ENCODE measurements around the gene CDH3. TPM values are rescaled to one million over a fixed set of nuclear protein-coding genes. Genes with fewer than 3 reads are reported as not detected.

Gene CDH3
- total and polyA plus RNA-seq, 2 of the 13 experiments (the other 11 are each of a cell fraction or from before 2014, with no cell fraction given) = 0.11 TPM; not detected in 1

DNA sequence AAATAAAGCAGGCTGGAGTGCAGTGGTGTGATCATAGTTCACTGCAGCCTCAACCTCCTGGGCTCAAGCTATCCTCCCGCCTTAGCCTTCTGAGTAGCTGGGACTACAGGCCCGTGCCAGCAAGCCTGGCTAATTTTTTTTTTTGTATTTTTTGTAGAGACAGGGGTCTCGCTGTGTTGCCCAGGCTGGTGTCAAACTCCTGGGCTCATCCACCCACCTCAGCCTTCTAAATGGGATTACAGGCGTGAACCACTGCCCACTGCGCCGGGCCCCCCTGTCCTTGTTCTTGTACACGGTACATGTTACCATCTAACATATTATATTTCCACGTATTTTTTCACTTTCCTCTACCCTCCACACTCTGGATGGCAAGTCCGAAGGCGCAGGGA lies 3.1 kb upstream of the CDH3 start:
- no TSS peak for BruUV-seq (replicated peaks)
- DNase-seq (ENCODE audit: low spot score) (no peak), ATAC-seq (no peak), FAIRE-seq (no peak)
- TF ChIP-seq RFXAP (CRISPR knock-in tag; IDR thresholded peaks at IDR 0.05; ENCODE audit: borderline replicate concordance) (no peak), ZSCAN9 (CRISPR knock-in tag; IDR thresholded peaks at IDR 0.05; ENCODE audit: borderline replicate concordance) (no peak), ZNF264 (CRISPR knock-in tag; IDR thresholded peaks at IDR 0.05) (no peak), KDM4B (CRISPR knock-in tag; IDR thresholded peaks at IDR 0.05) (no peak), ZNF660 (CRISPR knock-in tag; IDR thresholded peaks at IDR 0.05; ENCODE audit: borderline replicate concordance, low read depth) (no peak), TCF7 (IDR thresholded peaks at IDR 0.05; ENCODE audit: low read depth) (no peak), CCAR2 (optimal IDR thresholded peaks at IDR 0.05; ENCODE audit: low read depth, low read length) (no peak), NR2F1 (CRISPR knock-in tag; IDR thresholded peaks at IDR 0.05) (no peak)
- TF ChIP-seq, protein P1, sequence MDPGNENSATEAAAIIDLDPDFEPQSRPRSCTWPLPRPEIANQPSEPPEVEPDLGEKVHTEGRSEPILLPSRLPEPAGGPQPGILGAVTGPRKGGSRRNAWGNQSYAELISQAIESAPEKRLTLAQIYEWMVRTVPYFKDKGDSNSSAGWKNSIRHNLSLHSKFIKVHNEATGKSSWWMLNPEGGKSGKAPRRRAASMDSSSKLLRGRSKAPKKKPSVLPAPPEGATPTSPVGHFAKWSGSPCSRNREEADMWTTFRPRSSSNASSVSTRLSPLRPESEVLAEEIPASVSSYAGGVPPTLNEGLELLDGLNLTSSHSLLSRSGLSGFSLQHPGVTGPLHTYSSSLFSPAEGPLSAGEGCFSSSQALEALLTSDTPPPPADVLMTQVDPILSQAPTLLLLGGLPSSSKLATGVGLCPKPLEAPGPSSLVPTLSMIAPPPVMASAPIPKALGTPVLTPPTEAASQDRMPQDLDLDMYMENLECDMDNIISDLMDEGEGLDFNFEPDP (CRISPR knock-in tag; conservative IDR thresholded peaks at IDR 0.05) = no peak
- TF ChIP-seq, protein P2, sequence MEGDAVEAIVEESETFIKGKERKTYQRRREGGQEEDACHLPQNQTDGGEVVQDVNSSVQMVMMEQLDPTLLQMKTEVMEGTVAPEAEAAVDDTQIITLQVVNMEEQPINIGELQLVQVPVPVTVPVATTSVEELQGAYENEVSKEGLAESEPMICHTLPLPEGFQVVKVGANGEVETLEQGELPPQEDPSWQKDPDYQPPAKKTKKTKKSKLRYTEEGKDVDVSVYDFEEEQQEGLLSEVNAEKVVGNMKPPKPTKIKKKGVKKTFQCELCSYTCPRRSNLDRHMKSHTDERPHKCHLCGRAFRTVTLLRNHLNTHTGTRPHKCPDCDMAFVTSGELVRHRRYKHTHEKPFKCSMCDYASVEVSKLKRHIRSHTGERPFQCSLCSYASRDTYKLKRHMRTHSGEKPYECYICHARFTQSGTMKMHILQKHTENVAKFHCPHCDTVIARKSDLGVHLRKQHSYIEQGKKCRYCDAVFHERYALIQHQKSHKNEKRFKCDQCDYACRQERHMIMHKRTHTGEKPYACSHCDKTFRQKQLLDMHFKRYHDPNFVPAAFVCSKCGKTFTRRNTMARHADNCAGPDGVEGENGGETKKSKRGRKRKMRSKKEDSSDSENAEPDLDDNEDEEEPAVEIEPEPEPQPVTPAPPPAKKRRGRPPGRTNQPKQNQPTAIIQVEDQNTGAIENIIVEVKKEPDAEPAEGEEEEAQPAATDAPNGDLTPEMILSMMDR (CRISPR knock-in tag; IDR thresholded peaks at IDR 0.05) = no peak
- ChIA-PET POLR2A (no interaction called here), CTCF (ENCODE audit: low intra/inter-chr PET ratio, low total read pairs) (no interaction called here)
- no peaks in the 10 kb centered on the region; the same call in 1 of the 2 replicates for H4K20me1 ChIP-seq (ENCODE audit: insufficient read depth, low read length)
- peaks cover 24% of the 10 kb centered on the region for H3K4me1 ChIP-seq (ENCODE audit: insufficient read depth, low read length)
- H3K9ac ChIP-seq (ENCODE audit: insufficient read depth, low read depth, low read length) = no peak overlapping the region
- no peaks in the 10 kb centered on the region for H3K9me3 ChIP-seq (ENCODE audit: low read length)
- H3K36me3 ChIP-seq (replicated peaks in 1 of 2; ENCODE audit: control insufficient read depth in 1 of 2, insufficient read depth in 2 of 2, low read length in 2 of 2) = no peaks in the 10 kb centered on the region
- intact Hi-C loops (cut with micrococcal nuclease; ENCODE audit: unreplicated experiment) = no loop called here
- peaks cover 15 to 46% of the 10 kb centered on the region in 2 experiments for H3K27me3 ChIP-seq (ENCODE audit: control insufficient read depth in 1 of 2, insufficient read depth in 2 of 2, low read length in 2 of 2)
- H3K27ac ChIP-seq (ENCODE audit: extremely low read length, insufficient read depth, low read length) = no peak overlapping the region
- no peak overlapping the region for H2AFZ ChIP-seq (ENCODE audit: low read length)
- H3K4me3 ChIP-seq (replicated peaks in 1 of 3; ENCODE audit: insufficient read depth in 1 of 3, low read depth in 2 of 3, low read length in 3 of 3) = no peak overlapping the region
- 70% methylated on average over 10 of the region's 10 CpGs for WGBS (ENCODE audit: low lambda C conversion rate)
- in situ Hi-C loops (cut with HindIII; ENCODE audit: extremely low pct_ligation_motif_present, low pct_unique_long_range_greater_than_20kb) = no loop called here
- no peak overlapping the region for H3K4me2 ChIP-seq (ENCODE audit: low read depth, low read length)
- no peaks in the 10 kb centered on the region for H3K79me2 ChIP-seq (ENCODE audit: insufficient read depth, low read length)
